Measurements from ENCODE around the gene GLT6D1.

GLT6D1 gene

GRCh38 chr9:135602789-135603481 is 36.4 kb downstream of the GLT6D1 start:
- Histone ChIP-seq H3K4me1 (ENCODE audit: control insufficient read depth, insufficient read depth, low read length) (no peaks in the 10 kb centered on the region), H3K9me3 (ENCODE audit: control insufficient read depth, low read length) (no peaks in the 10 kb centered on the region), H3K27me3 (replicated peaks; ENCODE audit: control insufficient read depth, insufficient read depth, low read length) (peaks cover 41% of the 10 kb centered on the region), H3K4me3 (ENCODE audit: low read length) (no peak overlapping the region), H3K36me3 (ENCODE audit: control insufficient read depth, insufficient read depth, low read length, severe bottlenecking) (no peaks in the 10 kb centered on the region), H3K9ac (ENCODE audit: low read length) (no peak overlapping the region)
- peak; percentile 69 for DNase-seq (ENCODE audit: low read depth)

GRCh38 chr9:135601988-135602387 is 37.4 kb downstream of the GLT6D1 start:
- no peak overlapping the region for H3K9ac ChIP-seq (ENCODE audit: low read length)
- H3K36me3 ChIP-seq (ENCODE audit: control insufficient read depth, insufficient read depth, low read length, severe bottlenecking) = no peaks in the 10 kb centered on the region
- H3K4me3 ChIP-seq (ENCODE audit: low read length) = no peak overlapping the region
- H3K9me3 ChIP-seq (ENCODE audit: control insufficient read depth, low read length) = no peaks in the 10 kb centered on the region
- DNase-seq (ENCODE audit: low read depth) = no peak
- no peaks in the 10 kb centered on the region for H3K4me1 ChIP-seq (ENCODE audit: control insufficient read depth, insufficient read depth, low read length)
- peaks cover 46% of the 10 kb centered on the region for H3K27me3 ChIP-seq (replicated peaks; ENCODE audit: control insufficient read depth, insufficient read depth, low read length)

- no peak for DNase-seq (ENCODE audit: low read depth)
Observed at GRCh38 chr9:135600296-135600817, 39.0 kb downstream of the GLT6D1 start.

GRCh38 chr9:135596211-135596610 is 43.1 kb downstream of the GLT6D1 start:
- Histone ChIP-seq H3K9ac (ENCODE audit: low read length) (no peak overlapping the region), H3K4me1 (ENCODE audit: control insufficient read depth, insufficient read depth, low read length) (no peaks in the 10 kb centered on the region), H3K4me3 (ENCODE audit: low read length) (no peak overlapping the region), H3K36me3 (ENCODE audit: control insufficient read depth, insufficient read depth, low read length, severe bottlenecking) (no peaks in the 10 kb centered on the region), H3K27me3 (replicated peaks; ENCODE audit: control insufficient read depth, insufficient read depth, low read length) (peaks cover 38% of the 10 kb centered on the region), H3K9me3 (ENCODE audit: control insufficient read depth, low read length) (peaks cover 23% of the 10 kb centered on the region)
- no peak for DNase-seq (ENCODE audit: low read depth)

More at GRCh38 chr9:135600296-135600817, 39.0 kb downstream of the GLT6D1 start:
- Histone ChIP-seq H3K9me3 (ENCODE audit: control insufficient read depth, low read length) (peaks cover 14% of the 10 kb centered on the region), H3K36me3 (ENCODE audit: control insufficient read depth, insufficient read depth, low read length, severe bottlenecking) (no peaks in the 10 kb centered on the region), H3K27me3 (replicated peaks; ENCODE audit: control insufficient read depth, insufficient read depth, low read length) (peaks cover 51% of the 10 kb centered on the region), H3K9ac (ENCODE audit: low read length) (no peak overlapping the region), H3K4me1 (ENCODE audit: control insufficient read depth, insufficient read depth, low read length) (no peaks in the 10 kb centered on the region), H3K4me3 (ENCODE audit: low read length) (no peak overlapping the region)

- no peak for DNase-seq (ENCODE audit: low read depth)
- Histone ChIP-seq H3K9me3 (ENCODE audit: control insufficient read depth, low read length) (peaks cover 23% of the 10 kb centered on the region), H3K27me3 (replicated peaks; ENCODE audit: control insufficient read depth, insufficient read depth, low read length) (peaks cover 27% of the 10 kb centered on the region)
Observed at GRCh38 chr9:135592625-135593024, 46.7 kb downstream of the GLT6D1 start.

GRCh38 chr9:135592331-135592590 is 47.1 kb downstream of the GLT6D1 start:
- H3K4me1 ChIP-seq (ENCODE audit: control insufficient read depth, insufficient read depth, low read length) = no peaks in the 10 kb centered on the region
- no peak for DNase-seq (ENCODE audit: low read depth)
- peaks cover 23% of the 10 kb centered on the region for H3K9me3 ChIP-seq (ENCODE audit: control insufficient read depth, low read length)
- no peak overlapping the region for H3K9ac ChIP-seq (ENCODE audit: low read length)
- H3K27me3 ChIP-seq (replicated peaks; ENCODE audit: control insufficient read depth, insufficient read depth, low read length) = peaks cover 23% of the 10 kb centered on the region
- H3K36me3 ChIP-seq (ENCODE audit: control insufficient read depth, insufficient read depth, low read length, severe bottlenecking) = no peaks in the 10 kb centered on the region
- H3K4me3 ChIP-seq (ENCODE audit: low read length) = no peak overlapping the region

More at GRCh38 chr9:135592625-135593024, 46.7 kb downstream of the GLT6D1 start:
- Histone ChIP-seq H3K36me3 (ENCODE audit: control insufficient read depth, insufficient read depth, low read length, severe bottlenecking) (no peaks in the 10 kb centered on the region), H3K9ac (ENCODE audit: low read length) (no peak overlapping the region), H3K4me1 (ENCODE audit: control insufficient read depth, insufficient read depth, low read length) (no peaks in the 10 kb centered on the region), H3K4me3 (ENCODE audit: low read length) (no peak overlapping the region)

GRCh38 chr9:135591506-135592330 is 47.6 kb downstream of the GLT6D1 start:
- Histone ChIP-seq H3K36me3 (ENCODE audit: control insufficient read depth, insufficient read depth, low read length, severe bottlenecking) (no peaks in the 10 kb centered on the region), H3K9me3 (ENCODE audit: control insufficient read depth, low read length) (peaks cover 21% of the 10 kb centered on the region), H3K4me1 (ENCODE audit: control insufficient read depth, insufficient read depth, low read length) (no peaks in the 10 kb centered on the region), H3K9ac (ENCODE audit: low read length) (no peak overlapping the region), H3K27me3 (replicated peaks; ENCODE audit: control insufficient read depth, insufficient read depth, low read length) (peaks cover 20% of the 10 kb centered on the region), H3K4me3 (ENCODE audit: low read length) (no peak overlapping the region)
- DNase-seq (ENCODE audit: low read depth) = no peak

GRCh38 chr9:135590486-135591079 is 48.8 kb downstream of the GLT6D1 start:
- Histone ChIP-seq H3K27me3 (replicated peaks; ENCODE audit: control insufficient read depth, insufficient read depth, low read length) (peaks cover 17% of the 10 kb centered on the region), H3K4me1 (ENCODE audit: control insufficient read depth, insufficient read depth, low read length) (no peaks in the 10 kb centered on the region), H3K36me3 (ENCODE audit: control insufficient read depth, insufficient read depth, low read length, severe bottlenecking) (no peaks in the 10 kb centered on the region), H3K4me3 (ENCODE audit: low read length) (no peak overlapping the region), H3K9me3 (ENCODE audit: control insufficient read depth, low read length) (peaks cover 9% of the 10 kb centered on the region), H3K9ac (ENCODE audit: low read length) (no peak overlapping the region)
- DNase-seq (ENCODE audit: low read depth) = no peak

GRCh38 chr9:135589596-135590485 is 49.5 kb downstream of the GLT6D1 start:
- no peak overlapping the region for H3K4me3 ChIP-seq (ENCODE audit: low read length)
- H3K9ac ChIP-seq (ENCODE audit: low read length) = no peak overlapping the region
- H3K27me3 ChIP-seq (replicated peaks; ENCODE audit: control insufficient read depth, insufficient read depth, low read length) = peaks cover 17% of the 10 kb centered on the region
- no peaks in the 10 kb centered on the region for H3K36me3 ChIP-seq (ENCODE audit: control insufficient read depth, insufficient read depth, low read length, severe bottlenecking)
- H3K9me3 ChIP-seq (ENCODE audit: control insufficient read depth, low read length) = peaks cover 4% of the 10 kb centered on the region
- H3K4me1 ChIP-seq (ENCODE audit: control insufficient read depth, insufficient read depth, low read length) = no peaks in the 10 kb centered on the region
- no peak for DNase-seq (ENCODE audit: low read depth)

- Histone ChIP-seq H3K4me1 (ENCODE audit: control insufficient read depth, insufficient read depth, low read length) (no peaks in the 10 kb centered on the region), H3K9ac (ENCODE audit: low read length) (no peak overlapping the region), H3K4me3 (ENCODE audit: low read length) (no peak overlapping the region), H3K27me3 (replicated peaks; ENCODE audit: control insufficient read depth, insufficient read depth, low read length) (peaks cover 17% of the 10 kb centered on the region), H3K9me3 (ENCODE audit: control insufficient read depth, low read length) (no peaks in the 10 kb centered on the region), H3K36me3 (ENCODE audit: control insufficient read depth, insufficient read depth, low read length, severe bottlenecking) (no peaks in the 10 kb centered on the region)
- DNase-seq (ENCODE audit: low read depth) = no peak
Observed at GRCh38 chr9:135588886-135589595, 50.3 kb downstream of the GLT6D1 start.

Measured in adipocyte (in vitro differentiated cells).